Astrocyte (in vitro differentiated cells and primary cell): ENCODE results near the gene METTL22.

ENCODE experiments used
- EZH2 ChIP-seq: IDR thresholded peaks from 2 replicates; pipeline ENCODE4 v1.6.1; 2012; ENCODE audit warnings: mild to moderate bottlenecking, low read length, inconsistent platforms; ENCODE audit not compliant: insufficient read depth
- TF ChIP-seq, protein P1 (sequence below): IDR thresholded peaks from 2 replicates; pipeline ENCODE4 v1.5.1; 2011; ENCODE audit warnings: low read depth, mild to moderate bottlenecking, inconsistent platforms, low read length, moderate library complexity; ENCODE audit not compliant: insufficient read depth

- TF ChIP-seq, protein P1, sequence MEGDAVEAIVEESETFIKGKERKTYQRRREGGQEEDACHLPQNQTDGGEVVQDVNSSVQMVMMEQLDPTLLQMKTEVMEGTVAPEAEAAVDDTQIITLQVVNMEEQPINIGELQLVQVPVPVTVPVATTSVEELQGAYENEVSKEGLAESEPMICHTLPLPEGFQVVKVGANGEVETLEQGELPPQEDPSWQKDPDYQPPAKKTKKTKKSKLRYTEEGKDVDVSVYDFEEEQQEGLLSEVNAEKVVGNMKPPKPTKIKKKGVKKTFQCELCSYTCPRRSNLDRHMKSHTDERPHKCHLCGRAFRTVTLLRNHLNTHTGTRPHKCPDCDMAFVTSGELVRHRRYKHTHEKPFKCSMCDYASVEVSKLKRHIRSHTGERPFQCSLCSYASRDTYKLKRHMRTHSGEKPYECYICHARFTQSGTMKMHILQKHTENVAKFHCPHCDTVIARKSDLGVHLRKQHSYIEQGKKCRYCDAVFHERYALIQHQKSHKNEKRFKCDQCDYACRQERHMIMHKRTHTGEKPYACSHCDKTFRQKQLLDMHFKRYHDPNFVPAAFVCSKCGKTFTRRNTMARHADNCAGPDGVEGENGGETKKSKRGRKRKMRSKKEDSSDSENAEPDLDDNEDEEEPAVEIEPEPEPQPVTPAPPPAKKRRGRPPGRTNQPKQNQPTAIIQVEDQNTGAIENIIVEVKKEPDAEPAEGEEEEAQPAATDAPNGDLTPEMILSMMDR = no peak
- no peak for TF ChIP-seq EZH2
These were observed 35.6 kb upstream of the METTL22 start for GRCh38 chr16:8585857-8586256.
